ENCODE measurements around the gene CCDC120. TPM values are rescaled to one million over a fixed set of nuclear protein-coding genes. Genes with fewer than 3 reads are reported as not detected.
A peak's percentile ranks its signal among the peaks of the same experiment; 100 is the strongest.

The CCDC120 gene, protein sequence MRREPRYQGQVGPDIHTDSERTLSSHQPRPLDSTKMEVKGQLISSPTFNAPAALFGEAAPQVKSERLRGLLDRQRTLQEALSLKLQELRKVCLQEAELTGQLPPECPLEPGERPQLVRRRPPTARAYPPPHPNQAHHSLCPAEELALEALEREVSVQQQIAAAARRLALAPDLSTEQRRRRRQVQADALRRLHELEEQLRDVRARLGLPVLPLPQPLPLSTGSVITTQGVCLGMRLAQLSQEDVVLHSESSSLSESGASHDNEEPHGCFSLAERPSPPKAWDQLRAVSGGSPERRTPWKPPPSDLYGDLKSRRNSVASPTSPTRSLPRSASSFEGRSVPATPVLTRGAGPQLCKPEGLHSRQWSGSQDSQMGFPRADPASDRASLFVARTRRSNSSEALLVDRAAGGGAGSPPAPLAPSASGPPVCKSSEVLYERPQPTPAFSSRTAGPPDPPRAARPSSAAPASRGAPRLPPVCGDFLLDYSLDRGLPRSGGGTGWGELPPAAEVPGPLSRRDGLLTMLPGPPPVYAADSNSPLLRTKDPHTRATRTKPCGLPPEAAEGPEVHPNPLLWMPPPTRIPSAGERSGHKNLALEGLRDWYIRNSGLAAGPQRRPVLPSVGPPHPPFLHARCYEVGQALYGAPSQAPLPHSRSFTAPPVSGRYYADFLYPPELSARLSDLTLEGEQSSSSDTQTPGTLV
- total RNA-seq = 10 to 100 TPM; 12.3 to 15.0 TPM

DNA sequence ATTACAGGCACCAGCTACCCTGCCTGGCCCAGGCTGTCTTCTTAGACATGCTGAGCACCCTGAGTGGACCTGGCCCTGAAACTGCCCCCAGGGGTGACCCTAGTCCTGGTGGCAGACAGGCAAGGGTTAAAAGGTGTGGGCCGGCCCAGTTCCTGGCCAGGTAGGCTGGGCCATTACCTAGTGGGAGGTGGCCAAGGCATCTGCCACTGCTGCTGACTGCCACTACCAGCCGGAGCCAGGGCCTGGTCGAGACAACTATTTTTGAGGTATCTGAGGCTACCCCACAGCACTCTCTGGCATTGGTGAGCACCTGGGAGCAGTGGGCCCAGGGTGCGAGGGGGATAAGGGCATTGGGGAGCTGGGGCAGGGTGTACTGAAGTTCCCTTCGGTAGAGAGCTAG lies at the start of gene CCDC120:
Gene CCDC120, plus strand, starts transcription at position 206 of the 400 bp plus-strand sequence. CDS start 3,043 bp downstream, outside the sequence.
- H3K36me3 ChIP-seq = no peaks in the 10 kb centered on the region
- H3K4me3 ChIP-seq = peak within 1 kb of the TSS; percentile 34 to 37
- H3K27me3 ChIP-seq (replicated peaks; ENCODE audit: insufficient read depth) = no peaks in the 10 kb centered on the region
- H3K9me3 ChIP-seq = no peaks in the 10 kb centered on the region
- H3K4me1 ChIP-seq (replicated peaks) = no peaks in the 10 kb centered on the region
- WGBS = no CpG with 5 or more reads among the region's 5 CpGs
- intact Hi-C loops (cut with DNase I) = no loop called here
- peak; percentile 45 for DNase-seq (ENCODE audit: low spot score)
- TF ChIP-seq POLR2AphosphoS5 (IDR thresholded peaks at IDR 0.05) (peak; percentile 38), POLR2A (IDR thresholded peaks at IDR 0.05) (peak; percentile 60)
- TF ChIP-seq, protein P1, sequence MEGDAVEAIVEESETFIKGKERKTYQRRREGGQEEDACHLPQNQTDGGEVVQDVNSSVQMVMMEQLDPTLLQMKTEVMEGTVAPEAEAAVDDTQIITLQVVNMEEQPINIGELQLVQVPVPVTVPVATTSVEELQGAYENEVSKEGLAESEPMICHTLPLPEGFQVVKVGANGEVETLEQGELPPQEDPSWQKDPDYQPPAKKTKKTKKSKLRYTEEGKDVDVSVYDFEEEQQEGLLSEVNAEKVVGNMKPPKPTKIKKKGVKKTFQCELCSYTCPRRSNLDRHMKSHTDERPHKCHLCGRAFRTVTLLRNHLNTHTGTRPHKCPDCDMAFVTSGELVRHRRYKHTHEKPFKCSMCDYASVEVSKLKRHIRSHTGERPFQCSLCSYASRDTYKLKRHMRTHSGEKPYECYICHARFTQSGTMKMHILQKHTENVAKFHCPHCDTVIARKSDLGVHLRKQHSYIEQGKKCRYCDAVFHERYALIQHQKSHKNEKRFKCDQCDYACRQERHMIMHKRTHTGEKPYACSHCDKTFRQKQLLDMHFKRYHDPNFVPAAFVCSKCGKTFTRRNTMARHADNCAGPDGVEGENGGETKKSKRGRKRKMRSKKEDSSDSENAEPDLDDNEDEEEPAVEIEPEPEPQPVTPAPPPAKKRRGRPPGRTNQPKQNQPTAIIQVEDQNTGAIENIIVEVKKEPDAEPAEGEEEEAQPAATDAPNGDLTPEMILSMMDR (IDR thresholded peaks at IDR 0.05) = no peak
- H3K27ac ChIP-seq = peak within 1 kb of the TSS; percentile 80 to 84

DNA sequence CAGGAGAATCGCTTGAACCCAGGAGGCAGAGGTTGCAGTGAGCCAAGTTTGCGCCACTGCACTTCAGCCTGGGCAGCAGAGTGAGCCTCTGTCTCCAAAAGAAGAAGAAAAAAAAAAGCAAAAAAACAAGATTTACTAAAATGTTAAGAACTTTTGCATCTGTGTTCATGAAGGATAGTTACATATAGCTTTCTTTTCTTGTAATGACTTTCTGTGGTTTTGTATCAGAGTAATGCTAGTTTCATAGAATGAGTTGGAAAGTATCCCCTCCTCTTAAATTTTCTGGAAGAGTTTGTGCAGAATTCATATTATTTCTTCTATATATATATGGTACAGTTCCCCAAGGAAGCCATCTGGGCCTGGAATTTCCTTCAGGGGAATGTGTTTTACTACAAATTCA lies 39.7 kb upstream of the CCDC120 start:
- no peak for TF ChIP-seq POLR2A (IDR thresholded peaks at IDR 0.05)
- TF ChIP-seq, protein P1 (IDR thresholded peaks at IDR 0.05) = no peak
- no peak for TF ChIP-seq POLR2AphosphoS5 (IDR thresholded peaks at IDR 0.05)
- WGBS = 96% methylated on average over 2 of the region's 2 CpGs

DNA sequence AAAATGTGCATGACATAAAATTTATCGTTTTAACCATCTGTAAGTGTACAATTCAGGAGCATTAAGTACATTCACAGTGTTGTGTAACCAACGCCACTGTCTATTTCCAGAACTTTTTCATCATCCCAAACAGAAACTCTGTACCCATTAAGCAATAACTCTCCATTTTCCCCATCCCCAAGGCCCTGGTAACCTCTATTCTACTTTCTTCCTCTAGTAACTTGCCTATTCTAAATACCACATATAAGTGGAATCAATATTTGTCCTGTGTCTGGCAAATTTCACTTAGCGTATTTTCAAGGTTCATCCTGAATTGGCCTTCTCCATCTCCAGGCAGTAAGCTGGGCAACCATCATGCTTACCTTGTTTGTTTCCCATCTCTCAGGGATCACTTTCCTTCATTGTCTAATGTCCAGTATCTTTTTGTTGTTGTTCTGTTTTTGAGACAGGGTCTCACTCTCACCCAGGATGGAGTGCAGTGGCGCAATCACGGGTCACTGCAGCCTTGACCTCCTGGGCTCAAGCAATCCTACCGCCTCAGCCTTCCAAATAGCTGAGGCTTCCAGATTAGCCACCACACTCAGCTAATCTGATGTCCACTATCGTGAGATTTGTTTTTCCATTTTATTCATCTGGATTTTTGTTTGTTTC lies 39.1 kb upstream of the CCDC120 start:
- TF ChIP-seq POLR2A (IDR thresholded peaks at IDR 0.05) (no peak), POLR2AphosphoS5 (IDR thresholded peaks at IDR 0.05) (no peak)
- TF ChIP-seq, protein P1 (IDR thresholded peaks at IDR 0.05) = no peak
- no peak for DNase-seq (ENCODE audit: low spot score)
- 89% methylated on average over 7 of the region's 7 CpGs for WGBS
- no peaks in the 10 kb centered on the region for H3K27me3 ChIP-seq (replicated peaks; ENCODE audit: insufficient read depth)
- no peaks in the 10 kb centered on the region for H3K9me3 ChIP-seq
- H3K4me1 ChIP-seq (replicated peaks) = no peaks in the 10 kb centered on the region
- no peak overlapping the region for H3K4me3 ChIP-seq
- no peaks in the 10 kb centered on the region for H3K36me3 ChIP-seq
- no peak overlapping the region for H3K27ac ChIP-seq
- intact Hi-C loops (cut with DNase I) = no loop called here

More for the DNA sequence above, 39.7 kb upstream of the CCDC120 start:
- intact Hi-C loops (cut with DNase I) = no loop called here
- H3K4me3 ChIP-seq = no peak overlapping the region
- no peaks in the 10 kb centered on the region for H3K36me3 ChIP-seq
- no peaks in the 10 kb centered on the region for H3K4me1 ChIP-seq (replicated peaks)
- H3K27me3 ChIP-seq (replicated peaks; ENCODE audit: insufficient read depth) = no peaks in the 10 kb centered on the region
- no peak overlapping the region for H3K27ac ChIP-seq
- no peak for DNase-seq (ENCODE audit: low spot score)
- H3K9me3 ChIP-seq = no peaks in the 10 kb centered on the region

DNA sequence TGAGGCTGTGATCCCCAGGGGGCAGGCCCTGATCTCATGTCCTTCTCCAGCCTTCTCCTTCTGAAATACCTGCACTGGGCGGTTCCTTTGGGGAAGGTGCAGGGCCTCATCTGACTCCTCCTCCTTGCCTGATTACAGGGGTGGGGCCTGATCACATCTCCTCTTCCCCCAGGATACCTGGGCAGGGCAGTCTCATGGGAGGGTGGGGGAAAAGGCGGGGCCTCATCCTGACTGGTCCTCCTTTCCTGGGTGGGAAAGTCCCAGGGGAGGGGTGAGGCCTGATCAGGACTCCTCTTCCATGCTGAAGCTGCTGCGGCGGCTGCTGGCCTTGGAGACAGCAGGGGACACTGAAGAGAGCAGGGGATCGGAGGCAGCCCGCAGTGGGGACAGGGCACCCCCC lies 28.9 kb upstream of the CCDC120 start:
- no peak for DNase-seq (ENCODE audit: low spot score)
- no peak overlapping the region for H3K27ac ChIP-seq
- no peak overlapping the region for H3K4me3 ChIP-seq
- 69% methylated on average over 4 of the region's 6 CpGs for WGBS
- TF ChIP-seq, protein P1 (IDR thresholded peaks at IDR 0.05) = no peak
- TF ChIP-seq POLR2AphosphoS5 (IDR thresholded peaks at IDR 0.05) (no peak), POLR2A (IDR thresholded peaks at IDR 0.05) (no peak)
- no peaks in the 10 kb centered on the region for H3K36me3 ChIP-seq
- H3K9me3 ChIP-seq = no peaks in the 10 kb centered on the region
- no peaks in the 10 kb centered on the region for H3K4me1 ChIP-seq (replicated peaks)
- intact Hi-C loops (cut with DNase I) = no loop called here
- no peaks in the 10 kb centered on the region for H3K27me3 ChIP-seq (replicated peaks; ENCODE audit: insufficient read depth)

Measured in prostate gland (tissue), 2 donors.